ENCODE measurements around the gene SEC11C. TPM values are rescaled to one million over a fixed set of nuclear protein-coding genes. Genes with fewer than 3 reads are reported as not detected.

SEC11C gene
- total and polyA plus RNA-seq, 2 donors (not counting 1 experiment from before 2014, with no cell fraction given), result 29.0 to 76.8 TPM

GRCh38 chr18:59144483-59144882 lies 4.8 kb downstream of the SEC11C start:
- H3K4me2 ChIP-seq (replicated peaks; ENCODE audit: low read depth, low read length, poor library complexity, severe bottlenecking), result no peak overlapping the region
- POLR2A ChIA-PET, result no interaction called here
- CTCF ChIA-PET, result interaction anchor here (0.7 kb wide), 1 partner anchor 58 kb away, joined by 3 read pairs; no protein-coding TSS in a partner anchor
- Mint-ChIP-seq H3K27ac (no peak overlapping the region), H3K4me3 (no peak overlapping the region), H3K4me1 (peaks cover 64% of the 10 kb centered on the region), H3K9me3 (ENCODE audit: insufficient read depth) (no peaks in the 10 kb centered on the region), H3K27me3 (no peaks in the 10 kb centered on the region)
- intact Hi-C loops (cut with micrococcal nuclease), result no loop called here
- no peaks in the 10 kb centered on the region for H3K27me3 ChIP-seq (replicated peaks in 1 of 4; ENCODE audit: control extremely low read depth in 1 of 4, control insufficient read depth in 3 of 4, insufficient read depth in 4 of 4, low read length in 3 of 4)
- no peak overlapping the region for H3K27ac ChIP-seq (ENCODE audit: low read length in 2 of 2)
- H3K9ac ChIP-seq (ENCODE audit: low read length), result no peak overlapping the region
- peaks cover 0 to 16% of the 10 kb centered on the region in 2 experiments for H3K36me3 ChIP-seq (replicated peaks in 1 of 2; ENCODE audit: control extremely low read depth in 1 of 2, control insufficient read depth in 1 of 2, extremely low read depth in 1 of 2, insufficient read depth in 2 of 2, low read length in 1 of 2)
- H3K4me3 ChIP-seq (ENCODE audit: control extremely low read depth in 1 of 5, extremely low read depth in 1 of 5, insufficient read depth in 1 of 5, low read depth in 2 of 5, low read length in 4 of 5), result no peak overlapping the region
- no peak for ATAC-seq (ENCODE audit: low read depth)
- peaks cover 22 to 38% of the 10 kb centered on the region in 2 donors for H3K4me1 ChIP-seq (ENCODE audit: control insufficient read depth in 2 of 2, insufficient read depth in 2 of 2, low read length in 2 of 2)
- DNase-seq, result no peak
- H3K79me2 ChIP-seq (ENCODE audit: control insufficient read depth, insufficient read depth, low read length), result peaks cover 81% of the 10 kb centered on the region
- H2AFZ ChIP-seq (ENCODE audit: insufficient read depth, low read depth, low read length, poor library complexity, severe bottlenecking), result no peak overlapping the region
- H4K20me1 ChIP-seq (ENCODE audit: control insufficient read depth, insufficient read depth, low read length, poor library complexity, severe bottlenecking), result peaks cover 37% of the 10 kb centered on the region
- no peaks in the 10 kb centered on the region for H3K9me3 ChIP-seq (ENCODE audit: control extremely low read depth in 1 of 3, control insufficient read depth in 2 of 3, insufficient read depth in 1 of 3, low read length in 2 of 3)
- no peak for TF ChIP-seq CTCF (IDR thresholded peaks at IDR 0.05)
- no peak for TF ChIP-seq EZH2 (IDR thresholded peaks at IDR 0.05; ENCODE audit: borderline replicate concordance, insufficient read depth, low read depth, low read length, poor library complexity, severe bottlenecking)

GRCh38 chr18:59145055-59145454 lies 5.4 kb downstream of the SEC11C start:
- Histone ChIP-seq H3K4me3 (ENCODE audit: control extremely low read depth in 1 of 5, extremely low read depth in 1 of 5, insufficient read depth in 1 of 5, low read depth in 2 of 5, low read length in 4 of 5) (no peak overlapping the region), H3K4me2 (replicated peaks; ENCODE audit: low read depth, low read length, poor library complexity, severe bottlenecking) (no peak overlapping the region), H3K27me3 (replicated peaks in 1 of 4; ENCODE audit: control extremely low read depth in 1 of 4, control insufficient read depth in 3 of 4, insufficient read depth in 4 of 4, low read length in 3 of 4) (no peaks in the 10 kb centered on the region), H3K36me3 (replicated peaks in 1 of 2; ENCODE audit: control extremely low read depth in 1 of 2, control insufficient read depth in 1 of 2, extremely low read depth in 1 of 2, insufficient read depth in 2 of 2, low read length in 1 of 2) (peaks cover 0 to 19% of the 10 kb centered on the region in 2 experiments), H3K9ac (ENCODE audit: low read length) (no peak overlapping the region), H4K20me1 (ENCODE audit: control insufficient read depth, insufficient read depth, low read length, poor library complexity, severe bottlenecking) (peaks cover 37% of the 10 kb centered on the region), H3K79me2 (ENCODE audit: control insufficient read depth, insufficient read depth, low read length) (peaks cover 78% of the 10 kb centered on the region), H2AFZ (ENCODE audit: insufficient read depth, low read depth, low read length, poor library complexity, severe bottlenecking) (no peak overlapping the region), H3K9me3 (ENCODE audit: control extremely low read depth in 1 of 3, control insufficient read depth in 2 of 3, insufficient read depth in 1 of 3, low read length in 2 of 3) (no peaks in the 10 kb centered on the region), H3K4me1 (ENCODE audit: control insufficient read depth in 2 of 2, insufficient read depth in 2 of 2, low read length in 2 of 2) (peaks cover 22 to 37% of the 10 kb centered on the region in 2 donors), H3K27ac (ENCODE audit: low read length in 2 of 2) (no peak overlapping the region)
- Mint-ChIP-seq H3K27me3 (no peaks in the 10 kb centered on the region), H3K27ac (no peak overlapping the region), H3K4me3 (no peak overlapping the region), H3K9me3 (ENCODE audit: insufficient read depth) (no peaks in the 10 kb centered on the region), H3K4me1 (peaks cover 62% of the 10 kb centered on the region)
- ChIA-PET POLR2A (no interaction called here), CTCF (interaction anchor here (0.7 kb wide), 1 partner anchor 59 kb away, joined by 3 read pairs; no protein-coding TSS in a partner anchor)
- intact Hi-C loops (cut with micrococcal nuclease), result no loop called here
- 100% methylated on average over 1 of the region's 4 CpGs for WGBS (ENCODE audit: insufficient coverage)
- ATAC-seq (ENCODE audit: low read depth), result no peak
- TF ChIP-seq CTCF (IDR thresholded peaks at IDR 0.05) (no peak), EZH2 (IDR thresholded peaks at IDR 0.05; ENCODE audit: borderline replicate concordance, insufficient read depth, low read depth, low read length, poor library complexity, severe bottlenecking) (no peak)
- no peak for DNase-seq

Measured in B cell (primary cell).